Measurements from ENCODE around the gene CPS1.

The CPS1 gene

GRCh38 chr2:210713122-210713521 lies 156.7 kb downstream of the CPS1 start:
- DNase-seq, result no peak

- DNase-seq, result no peak
Measured at GRCh38 chr2:210715560-210716082, 159.2 kb downstream of the CPS1 start.

GRCh38 chr2:210718503-210718902 lies 162.1 kb downstream of the CPS1 start:
- DNase-seq, result no peak

- no peak for DNase-seq
Measured at GRCh38 chr2:210722092-210722491, 165.7 kb downstream of the CPS1 start.

GRCh38 chr2:210727549-210727948 lies 171.2 kb downstream of the CPS1 start:
- no peak for DNase-seq
